ENCODE data around the gene TICAM1.

TICAM1 gene

GRCh38 chr19:4768934-4769777 is 62.4 kb downstream of the TICAM1 start:
- peak; percentile 83 for DNase-seq
